Liver (tissue), 3 donors: ENCODE data around the gene RPLP2.

Experiments
- EGR1 ChIP-seq, 2 donors: IDR thresholded peaks; 2 replicates each; pipeline ENCODE4 v1.6.1; 2016 to 2018; ENCODE audit warnings: antibody characterized with exemption in 2 of 2, low read depth in 2 of 2
- FOXA1 ChIP-seq: IDR thresholded peaks from 2 replicates; pipeline ENCODE4 v1.6.1; 2016; ENCODE audit warnings: antibody characterized with exemption
- GABPA ChIP-seq, 2 donors: IDR thresholded peaks in 1 of 2; conservative IDR thresholded peaks in 1 of 2; 2 replicates each; pipeline ENCODE4 v1.6.1; 2016; ENCODE audit warnings: antibody characterized with exemption in 2 of 2, mild to moderate bottlenecking in 1 of 2, moderate library complexity in 1 of 2
- RAD21 ChIP-seq, 2 donors: IDR thresholded peaks; 2 replicates each; pipeline ENCODE4 v1.6.1; 2016; ENCODE audit warnings: antibody characterized with exemption in 2 of 2, mild to moderate bottlenecking in 2 of 2
- RXRA ChIP-seq, 2 donors: IDR thresholded peaks; 2 replicates each; pipeline ENCODE4 v1.6.1; 2017 to 2018; ENCODE audit warnings: antibody characterized with exemption in 2 of 2, mild to moderate bottlenecking in 1 of 2
- SP1 ChIP-seq: IDR thresholded peaks from 2 replicates; pipeline ENCODE4 v1.6.1; 2018; ENCODE audit warnings: antibody characterized with exemption, mild to moderate bottlenecking
- TAF1 ChIP-seq: conservative IDR thresholded peaks from 2 replicates; pipeline ENCODE4 v1.6.1; 2016; ENCODE audit warnings: antibody characterized with exemption, mild to moderate bottlenecking
- YY1 ChIP-seq: IDR thresholded peaks from 2 replicates; pipeline ENCODE4 v1.6.1; 2016; ENCODE audit warnings: antibody characterized with exemption, mild to moderate bottlenecking
- TF ChIP-seq, protein P1 (sequence below): fragments of 150-350 bp; IDR thresholded peaks from 2 replicates; pipeline ENCODE4 v1.5.1; 2017; ENCODE audit warnings: improper control_type of control experiment, low read depth, low read length; ENCODE audit not compliant: missing input control
- TF ChIP-seq, protein P2 (sequence below): IDR thresholded peaks from 2 replicates; pipeline ENCODE4 v1.6.1; 2016; ENCODE audit warnings: antibody characterized with exemption
- TF ChIP-seq, protein P3 (sequence below): IDR thresholded peaks from 2 replicates; pipeline ENCODE4 v1.6.1; 2016; ENCODE audit warnings: antibody characterized with exemption
- TF ChIP-seq, protein P4 (sequence below): IDR thresholded peaks from 2 replicates; pipeline ENCODE4 v1.6.1; 2016; ENCODE audit warnings: antibody characterized with exemption, mild to moderate bottlenecking
- donor health status: healthy.
- donor health status: healthy.

DNA sequence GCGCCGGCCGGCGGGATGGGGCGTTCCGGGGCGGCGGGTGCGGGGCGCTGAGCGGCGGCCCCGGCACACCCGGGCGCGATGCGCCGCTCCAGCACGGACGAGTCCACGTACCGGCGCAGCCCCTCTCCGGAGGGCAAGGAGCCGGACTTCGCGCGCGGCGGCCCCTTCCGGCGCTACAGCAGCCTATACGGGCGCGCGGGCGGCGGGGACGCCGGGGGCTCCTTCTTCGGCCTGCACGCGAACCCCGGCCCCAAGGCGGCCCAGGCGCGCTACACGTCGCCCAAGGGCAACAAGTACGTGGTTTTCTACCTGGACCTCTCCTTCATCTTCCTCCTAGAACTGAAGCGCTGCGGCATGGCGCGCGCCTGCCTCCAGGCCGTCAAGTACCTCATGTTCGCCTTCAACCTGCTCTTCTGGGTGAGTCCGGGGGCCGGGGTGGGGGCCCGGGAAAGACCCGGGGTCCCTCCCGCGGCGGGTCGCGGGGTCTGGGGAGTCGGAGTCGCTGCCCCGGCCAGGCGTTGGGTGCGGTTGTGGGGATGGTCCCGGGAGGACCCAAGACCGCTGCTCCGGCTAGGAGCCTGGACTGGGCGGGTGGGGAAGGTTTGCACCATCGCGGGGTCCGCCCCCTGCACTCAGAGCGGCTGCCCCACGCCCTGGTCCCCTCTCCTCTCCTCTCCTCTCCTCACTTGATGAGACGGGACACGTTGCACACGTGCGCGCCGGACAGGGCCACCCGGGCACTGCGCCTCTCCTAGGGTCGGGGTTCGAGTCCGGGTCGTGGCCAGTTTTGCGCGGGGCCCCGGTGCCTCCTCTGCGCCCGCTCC, 40.4 kb downstream of the RPLP2 start:
- TF ChIP-seq EGR1 (IDR thresholded peaks at IDR 0.05; ENCODE audit: low read depth in 2 of 2) = no peak
- TF ChIP-seq, protein P1, sequence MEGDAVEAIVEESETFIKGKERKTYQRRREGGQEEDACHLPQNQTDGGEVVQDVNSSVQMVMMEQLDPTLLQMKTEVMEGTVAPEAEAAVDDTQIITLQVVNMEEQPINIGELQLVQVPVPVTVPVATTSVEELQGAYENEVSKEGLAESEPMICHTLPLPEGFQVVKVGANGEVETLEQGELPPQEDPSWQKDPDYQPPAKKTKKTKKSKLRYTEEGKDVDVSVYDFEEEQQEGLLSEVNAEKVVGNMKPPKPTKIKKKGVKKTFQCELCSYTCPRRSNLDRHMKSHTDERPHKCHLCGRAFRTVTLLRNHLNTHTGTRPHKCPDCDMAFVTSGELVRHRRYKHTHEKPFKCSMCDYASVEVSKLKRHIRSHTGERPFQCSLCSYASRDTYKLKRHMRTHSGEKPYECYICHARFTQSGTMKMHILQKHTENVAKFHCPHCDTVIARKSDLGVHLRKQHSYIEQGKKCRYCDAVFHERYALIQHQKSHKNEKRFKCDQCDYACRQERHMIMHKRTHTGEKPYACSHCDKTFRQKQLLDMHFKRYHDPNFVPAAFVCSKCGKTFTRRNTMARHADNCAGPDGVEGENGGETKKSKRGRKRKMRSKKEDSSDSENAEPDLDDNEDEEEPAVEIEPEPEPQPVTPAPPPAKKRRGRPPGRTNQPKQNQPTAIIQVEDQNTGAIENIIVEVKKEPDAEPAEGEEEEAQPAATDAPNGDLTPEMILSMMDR = no peak
- TF ChIP-seq TAF1 = no peak
- no peak for TF ChIP-seq SP1
- TF ChIP-seq, protein P2, sequence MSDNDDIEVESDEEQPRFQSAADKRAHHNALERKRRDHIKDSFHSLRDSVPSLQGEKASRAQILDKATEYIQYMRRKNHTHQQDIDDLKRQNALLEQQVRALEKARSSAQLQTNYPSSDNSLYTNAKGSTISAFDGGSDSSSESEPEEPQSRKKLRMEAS = no peak
- no peak for TF ChIP-seq RAD21 (IDR thresholded peaks at IDR 0.05)
- no peak for TF ChIP-seq GABPA (IDR thresholded peaks at IDR 0.05 in 1 of 2, conservative IDR thresholded peaks at IDR 0.05 in 1 of 2)
- TF ChIP-seq, protein P3, sequence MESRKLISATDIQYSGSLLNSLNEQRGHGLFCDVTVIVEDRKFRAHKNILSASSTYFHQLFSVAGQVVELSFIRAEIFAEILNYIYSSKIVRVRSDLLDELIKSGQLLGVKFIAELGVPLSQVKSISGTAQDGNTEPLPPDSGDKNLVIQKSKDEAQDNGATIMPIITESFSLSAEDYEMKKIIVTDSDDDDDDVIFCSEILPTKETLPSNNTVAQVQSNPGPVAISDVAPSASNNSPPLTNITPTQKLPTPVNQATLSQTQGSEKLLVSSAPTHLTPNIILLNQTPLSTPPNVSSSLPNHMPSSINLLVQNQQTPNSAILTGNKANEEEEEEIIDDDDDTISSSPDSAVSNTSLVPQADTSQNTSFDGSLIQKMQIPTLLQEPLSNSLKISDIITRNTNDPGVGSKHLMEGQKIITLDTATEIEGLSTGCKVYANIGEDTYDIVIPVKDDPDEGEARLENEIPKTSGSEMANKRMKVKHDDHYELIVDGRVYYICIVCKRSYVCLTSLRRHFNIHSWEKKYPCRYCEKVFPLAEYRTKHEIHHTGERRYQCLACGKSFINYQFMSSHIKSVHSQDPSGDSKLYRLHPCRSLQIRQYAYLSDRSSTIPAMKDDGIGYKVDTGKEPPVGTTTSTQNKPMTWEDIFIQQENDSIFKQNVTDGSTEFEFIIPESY = no peak
- TF ChIP-seq YY1 = no peak
- no peak for TF ChIP-seq FOXA1
- TF ChIP-seq, protein P4, sequence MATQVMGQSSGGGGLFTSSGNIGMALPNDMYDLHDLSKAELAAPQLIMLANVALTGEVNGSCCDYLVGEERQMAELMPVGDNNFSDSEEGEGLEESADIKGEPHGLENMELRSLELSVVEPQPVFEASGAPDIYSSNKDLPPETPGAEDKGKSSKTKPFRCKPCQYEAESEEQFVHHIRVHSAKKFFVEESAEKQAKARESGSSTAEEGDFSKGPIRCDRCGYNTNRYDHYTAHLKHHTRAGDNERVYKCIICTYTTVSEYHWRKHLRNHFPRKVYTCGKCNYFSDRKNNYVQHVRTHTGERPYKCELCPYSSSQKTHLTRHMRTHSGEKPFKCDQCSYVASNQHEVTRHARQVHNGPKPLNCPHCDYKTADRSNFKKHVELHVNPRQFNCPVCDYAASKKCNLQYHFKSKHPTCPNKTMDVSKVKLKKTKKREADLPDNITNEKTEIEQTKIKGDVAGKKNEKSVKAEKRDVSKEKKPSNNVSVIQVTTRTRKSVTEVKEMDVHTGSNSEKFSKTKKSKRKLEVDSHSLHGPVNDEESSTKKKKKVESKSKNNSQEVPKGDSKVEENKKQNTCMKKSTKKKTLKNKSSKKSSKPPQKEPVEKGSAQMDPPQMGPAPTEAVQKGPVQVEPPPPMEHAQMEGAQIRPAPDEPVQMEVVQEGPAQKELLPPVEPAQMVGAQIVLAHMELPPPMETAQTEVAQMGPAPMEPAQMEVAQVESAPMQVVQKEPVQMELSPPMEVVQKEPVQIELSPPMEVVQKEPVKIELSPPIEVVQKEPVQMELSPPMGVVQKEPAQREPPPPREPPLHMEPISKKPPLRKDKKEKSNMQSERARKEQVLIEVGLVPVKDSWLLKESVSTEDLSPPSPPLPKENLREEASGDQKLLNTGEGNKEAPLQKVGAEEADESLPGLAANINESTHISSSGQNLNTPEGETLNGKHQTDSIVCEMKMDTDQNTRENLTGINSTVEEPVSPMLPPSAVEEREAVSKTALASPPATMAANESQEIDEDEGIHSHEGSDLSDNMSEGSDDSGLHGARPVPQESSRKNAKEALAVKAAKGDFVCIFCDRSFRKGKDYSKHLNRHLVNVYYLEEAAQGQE = no peak
- no peak for TF ChIP-seq RXRA (IDR thresholded peaks at IDR 0.05)
